Ammon's horn (tissue), 1 donor: Measurements from ENCODE around the gene AEBP1.
A peak's percentile ranks its signal among the peaks of the same experiment; 100 is the strongest.
"Not testable (repeated sequence)": the region's sequence is repeated elsewhere in the genome, so short reads cannot be mapped to it uniquely, and the experiment has no call there.

Source experiments
- DNase-seq: peaks from one replicate; pipeline ENCODE4 v3.0.0-alpha.2; 2016; ENCODE audit warnings: low spot score

Gene AEBP1

DNA sequence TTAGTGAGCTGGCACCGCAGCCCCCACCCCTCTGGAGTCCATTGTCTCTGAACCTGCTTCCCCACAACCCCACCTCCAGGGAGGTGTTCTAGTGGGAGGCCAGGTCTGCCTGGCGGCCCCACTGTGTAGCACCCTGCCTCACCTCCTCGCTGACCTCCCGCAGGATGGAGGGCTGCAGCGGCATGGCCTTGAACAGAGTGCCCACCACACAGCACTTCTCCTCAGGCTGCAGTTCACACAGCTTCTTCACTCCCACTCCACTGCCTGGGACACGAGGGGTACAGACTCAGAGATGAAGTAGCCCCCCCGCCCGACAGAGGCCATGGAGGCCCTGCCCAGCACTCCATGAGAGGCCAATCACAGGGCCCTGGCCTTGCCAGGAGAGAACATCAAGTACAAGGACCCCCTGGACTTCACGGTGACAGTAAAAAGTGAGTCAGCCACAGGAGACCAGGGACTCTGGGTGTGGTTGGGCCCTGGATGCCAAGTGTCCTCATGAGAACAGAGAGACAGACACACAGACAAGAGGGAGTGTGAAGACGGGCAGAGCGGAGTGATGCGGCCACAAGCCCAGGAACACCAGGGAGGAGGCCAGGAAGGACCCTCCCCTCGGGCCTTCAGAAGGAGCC, 13.8 kb downstream of the AEBP1 start:
- no peak for DNase-seq

DNA sequence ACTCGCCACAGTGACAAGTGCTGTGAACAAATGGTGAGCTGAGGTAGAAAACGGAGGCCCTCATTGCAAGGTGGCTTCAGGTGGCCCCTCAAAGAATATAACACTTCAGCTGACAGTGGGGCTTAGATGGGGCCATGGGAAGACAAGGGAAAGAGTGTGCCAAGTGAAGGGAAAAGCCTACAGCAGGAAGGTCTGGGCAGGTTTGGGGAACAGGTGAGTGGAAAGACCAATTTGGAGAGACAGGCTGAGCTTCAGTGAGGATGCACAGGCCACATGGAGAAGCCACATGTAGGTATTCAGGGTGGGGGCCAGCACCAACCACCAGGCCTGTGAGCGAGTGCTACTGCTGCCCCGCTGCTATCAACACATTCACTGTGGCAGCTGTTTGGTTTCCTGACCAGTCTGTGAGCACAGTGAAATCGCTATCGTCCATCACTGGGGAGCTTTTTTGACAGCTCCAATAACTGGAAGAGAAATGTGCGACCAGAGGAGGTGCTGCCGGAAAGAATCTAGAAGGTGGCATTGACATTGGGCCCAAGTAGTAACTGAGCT, 15.8 kb downstream of the AEBP1 start:
- no peak for DNase-seq

DNA sequence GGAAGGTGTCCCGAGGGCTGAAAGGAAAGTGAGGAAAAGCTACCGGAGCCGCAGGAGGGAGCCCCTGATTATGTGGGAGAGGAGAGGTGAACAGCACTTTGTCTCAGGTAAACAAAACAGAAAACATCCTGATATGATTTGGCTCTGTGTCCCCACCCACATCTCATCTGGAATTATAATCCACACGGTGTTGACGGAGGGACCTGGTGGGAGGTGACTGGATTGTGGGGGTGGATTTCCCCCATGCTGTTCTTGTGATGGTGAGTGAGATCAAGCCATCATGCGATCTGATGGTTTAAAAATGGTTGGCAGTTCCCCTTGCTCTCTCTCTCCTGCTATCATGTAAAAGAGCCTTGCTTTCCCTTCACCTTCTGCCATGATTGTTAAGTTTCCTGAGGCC, 16.2 kb downstream of the AEBP1 start:
- no peak for DNase-seq

DNA sequence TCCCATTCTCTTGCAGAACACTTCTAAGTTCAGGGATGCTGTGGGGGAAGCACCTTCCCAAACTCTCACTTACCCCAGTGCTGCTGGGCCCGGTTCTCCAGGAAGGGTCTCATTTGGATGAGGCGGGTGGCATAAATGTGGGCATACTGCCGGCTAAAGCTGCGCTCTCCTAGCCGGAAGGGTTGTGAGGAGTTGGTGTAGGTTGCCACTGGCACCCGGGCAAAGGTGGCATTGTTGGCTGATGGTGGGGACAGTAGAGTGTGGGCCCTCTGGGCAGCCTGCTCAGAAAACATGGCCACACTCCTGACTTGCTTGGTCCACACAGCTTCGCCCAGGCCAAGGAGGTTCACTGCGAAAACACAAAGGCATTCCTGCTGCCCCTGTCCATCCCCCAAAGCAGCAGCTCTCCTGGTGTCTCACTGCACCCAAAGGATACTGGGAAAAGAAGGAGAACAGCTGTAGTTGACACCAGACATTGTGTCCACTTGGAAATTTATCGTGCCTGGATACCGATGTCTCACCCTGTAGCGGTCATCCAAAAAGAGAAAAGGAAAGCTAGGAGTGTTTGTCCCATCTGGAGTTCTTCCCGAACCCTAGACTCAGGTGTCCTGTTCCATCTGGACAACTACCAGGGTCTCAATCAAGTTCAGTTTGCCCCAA, 17.7 kb downstream of the AEBP1 start:
- no peak for DNase-seq

DNA sequence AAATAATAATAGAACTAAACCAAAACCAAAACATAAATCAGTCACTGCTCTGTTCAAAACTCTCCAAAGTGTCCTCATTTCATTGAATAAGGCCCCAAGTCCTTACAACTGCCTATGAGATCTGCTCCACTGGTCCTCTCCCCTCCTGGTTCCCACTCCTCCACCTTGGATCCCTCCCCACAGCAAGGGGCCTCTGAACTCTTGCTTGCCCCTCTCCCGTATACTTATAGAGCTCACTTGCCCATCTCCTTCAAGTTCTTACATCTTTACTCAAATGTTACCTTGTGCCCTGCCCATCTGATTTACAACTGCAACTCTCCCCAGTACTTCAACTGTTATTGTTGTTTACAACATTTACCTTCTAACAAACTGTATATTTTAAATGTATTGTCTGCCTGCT, 18.4 kb downstream of the AEBP1 start:
- DNase-seq, result no peak

DNA sequence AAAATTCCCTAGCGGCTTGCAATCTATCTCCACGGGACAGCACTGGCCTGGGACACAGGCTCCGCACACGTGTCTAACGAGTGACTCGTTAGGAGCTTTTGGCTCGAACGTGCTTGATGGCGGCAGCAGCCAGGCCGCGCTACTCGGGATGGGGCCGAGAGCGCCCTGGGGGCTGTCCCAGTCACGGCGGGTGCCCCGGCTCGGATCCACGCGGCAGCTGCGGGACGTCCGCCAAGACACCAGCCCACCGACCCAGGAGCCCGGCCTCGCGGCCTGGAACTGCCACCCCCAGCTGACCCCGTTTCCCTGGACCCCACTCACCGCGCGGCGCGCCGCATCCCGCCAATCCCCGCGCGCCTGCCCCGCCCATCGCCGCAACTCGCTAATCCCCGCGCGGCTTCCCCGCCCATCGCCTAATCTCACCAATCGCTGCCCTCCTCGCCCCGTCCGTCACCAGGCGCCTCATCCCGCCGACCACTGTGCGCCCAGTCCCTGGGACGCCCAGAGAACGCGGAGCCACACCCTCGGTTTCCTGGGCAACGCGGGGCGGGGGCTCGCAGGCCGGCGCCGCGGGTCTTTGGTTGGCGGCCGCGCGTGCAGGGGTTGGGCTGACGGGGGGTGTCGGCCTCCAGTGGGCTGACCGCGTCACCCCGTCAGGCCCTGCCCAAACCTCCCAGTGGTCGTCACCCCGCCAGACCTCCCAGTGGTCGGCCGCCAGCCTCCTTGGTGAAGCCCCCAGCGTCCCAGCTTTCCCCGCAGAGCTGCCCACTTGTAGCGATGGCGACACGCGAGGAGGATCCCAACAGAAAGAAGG, 19.3 kb downstream of the AEBP1 start, which contains the start of gene POLD2:
POLD2 (minus strand) TSS at position 359 of the 814 bp plus-strand sequence. CDS start 1,495 bp downstream, outside the sequence.
- peak; percentile 99 for DNase-seq

DNA sequence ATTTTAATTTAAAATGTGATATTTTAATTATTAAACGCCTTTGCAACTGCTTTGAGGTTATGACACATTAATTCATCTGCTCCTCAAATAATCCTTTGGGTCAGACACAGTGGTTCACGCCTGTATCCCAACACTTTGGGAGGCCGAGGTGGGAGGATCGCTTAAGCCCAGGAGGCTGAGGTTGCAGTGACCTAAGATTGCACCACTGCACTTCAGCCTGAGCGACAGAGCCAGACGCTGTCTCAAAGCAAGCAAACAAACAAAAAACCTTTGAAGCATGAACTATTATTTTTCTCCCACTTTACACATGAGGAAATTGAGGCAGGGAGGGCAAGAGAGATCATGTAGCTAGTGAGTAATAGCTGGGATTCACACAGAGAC, 20.7 kb downstream of the AEBP1 start:
- DNase-seq, result no peak

DNA sequence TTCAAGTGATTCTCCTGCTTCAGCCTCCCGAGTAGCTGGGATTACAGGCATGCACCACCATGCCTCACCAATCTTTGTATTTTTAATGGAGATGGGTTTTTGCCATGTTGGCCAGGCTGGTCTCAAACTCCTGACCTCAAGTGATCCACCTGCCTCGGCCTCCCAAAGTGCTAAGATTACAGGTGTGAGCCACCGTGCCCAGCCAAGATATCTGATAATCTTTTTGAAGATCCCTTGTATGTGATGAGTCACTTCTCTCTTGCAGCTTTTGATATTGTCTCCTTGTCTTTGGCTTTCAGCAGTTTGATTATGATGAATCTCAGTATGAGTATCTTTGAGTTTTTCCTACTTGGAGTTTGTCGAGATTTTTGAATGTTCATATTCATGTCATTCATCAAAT, 22.4 kb downstream of the AEBP1 start:
- DNase-seq, result not testable (repeated sequence)

DNA sequence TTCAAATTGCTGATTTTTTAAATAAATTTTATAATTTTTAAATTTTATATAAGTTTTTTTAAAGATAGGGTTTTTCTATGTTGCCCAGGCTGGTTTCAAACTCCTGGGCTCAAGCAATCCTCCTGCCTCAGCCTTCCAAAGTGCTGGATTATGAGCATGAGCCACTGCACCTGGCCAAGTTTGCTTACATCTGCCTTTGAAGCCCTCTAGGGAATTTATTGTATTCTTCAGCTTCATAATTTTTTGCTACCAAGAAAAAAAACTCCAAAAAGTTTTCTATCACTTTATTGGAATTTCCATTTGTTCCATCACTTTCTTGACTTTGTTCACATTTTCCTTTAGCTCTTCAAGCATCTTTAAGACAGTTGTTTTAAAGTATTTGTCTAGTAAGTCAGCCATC, 23.0 kb downstream of the AEBP1 start:
- DNase-seq, result no peak

DNA sequence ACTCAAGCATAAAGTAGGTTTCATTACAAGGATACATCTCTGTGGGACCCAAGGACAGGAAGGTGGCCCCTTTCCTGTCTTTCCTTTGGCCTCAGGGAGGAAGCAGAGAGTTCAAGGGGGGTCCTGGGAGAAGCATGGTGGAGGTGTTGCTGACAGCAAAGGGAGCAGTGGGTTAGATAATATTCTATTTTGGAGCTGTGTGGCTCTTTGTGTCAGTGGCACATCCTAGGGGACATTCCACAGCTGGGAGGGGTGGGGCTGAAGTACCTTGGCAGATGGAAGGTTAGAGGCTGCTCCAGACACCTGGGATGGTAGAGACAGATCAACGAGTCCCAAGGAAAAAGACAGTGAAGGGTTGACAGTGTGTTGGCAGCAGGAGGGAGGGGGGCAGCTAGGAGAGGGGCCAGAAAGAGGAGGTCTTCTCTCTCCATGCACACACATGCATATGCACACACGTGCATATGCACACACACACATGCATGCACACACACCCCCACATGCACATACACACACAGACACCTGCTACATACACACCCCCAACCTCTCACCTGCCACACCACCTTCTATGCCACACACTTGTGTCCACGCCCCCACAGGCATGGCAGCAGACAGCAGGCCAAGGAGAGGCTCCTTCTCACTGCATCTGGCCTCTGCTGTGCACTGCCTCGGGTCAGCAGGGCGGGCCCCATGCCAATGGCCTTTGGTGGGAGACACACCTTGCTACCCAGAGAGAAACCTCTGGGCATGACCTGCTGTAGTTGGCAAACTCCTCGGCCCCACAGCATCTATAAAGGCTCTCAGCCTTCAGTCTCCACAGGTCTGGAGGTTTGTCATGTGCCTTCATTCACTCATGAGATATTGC, 24.8 kb downstream of the AEBP1 start:
- DNase-seq, result no peak

DNA sequence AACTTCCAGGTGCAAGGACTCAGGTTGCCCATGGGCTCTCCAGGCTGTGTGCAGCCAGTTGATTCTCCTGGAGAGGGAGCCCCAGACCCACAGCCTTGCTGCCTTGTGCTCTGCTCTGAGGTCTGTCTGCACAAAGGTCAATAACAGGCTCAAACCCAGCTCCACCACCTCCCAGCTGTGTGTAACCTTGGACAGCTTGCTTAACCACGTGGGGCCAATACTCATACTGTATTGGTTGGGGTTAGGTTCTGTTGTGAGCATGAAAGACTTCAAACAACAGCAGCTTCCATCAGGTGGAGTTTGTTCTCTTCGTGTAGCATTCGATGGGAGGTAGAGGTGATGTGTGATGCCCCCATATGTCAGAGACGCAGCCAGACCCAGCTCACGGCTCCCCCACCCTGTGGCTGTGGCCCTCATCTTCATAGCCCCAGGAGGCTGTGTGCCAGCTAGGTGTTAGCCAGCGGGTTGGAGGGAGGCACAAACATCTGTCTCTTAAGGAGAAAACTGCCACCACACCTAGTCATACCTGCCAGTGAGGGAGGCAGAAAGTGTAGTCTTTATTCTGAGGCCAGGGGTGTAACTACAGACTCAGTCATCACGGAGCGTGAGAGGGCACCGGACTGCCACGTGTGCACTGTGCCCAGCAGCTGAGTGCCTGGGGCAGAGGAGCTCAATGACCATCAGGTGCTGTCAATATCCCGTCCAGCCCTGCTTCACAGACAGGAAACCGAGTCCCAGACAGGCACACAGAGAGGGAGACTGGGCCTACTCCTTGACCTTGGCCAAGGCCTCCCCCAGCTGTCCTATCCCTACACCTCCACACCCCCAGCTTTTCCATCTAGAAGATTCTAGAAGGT, 27.3 kb downstream of the AEBP1 start:
- DNase-seq, result no peak

DNA sequence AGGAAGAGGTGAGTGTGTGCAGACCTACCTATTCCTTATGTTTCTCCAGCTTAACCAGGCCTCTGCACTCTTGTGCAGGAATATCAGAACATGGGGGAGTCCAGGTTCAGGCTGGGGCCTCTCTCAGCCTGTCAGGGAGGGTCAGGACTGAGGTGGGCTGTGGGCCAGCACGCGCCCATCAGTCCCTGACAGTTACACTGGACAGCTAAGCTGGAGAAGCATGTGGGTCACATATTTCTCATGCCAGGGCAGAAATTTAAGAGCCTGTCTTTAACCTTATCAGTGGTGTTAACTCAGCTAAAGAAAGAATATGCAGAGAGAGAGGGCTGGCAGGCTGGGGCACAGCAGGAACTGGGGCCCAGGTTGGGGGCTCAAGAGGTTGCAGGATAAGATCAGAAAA, 27.9 kb downstream of the AEBP1 start:
- no peak for DNase-seq

DNA sequence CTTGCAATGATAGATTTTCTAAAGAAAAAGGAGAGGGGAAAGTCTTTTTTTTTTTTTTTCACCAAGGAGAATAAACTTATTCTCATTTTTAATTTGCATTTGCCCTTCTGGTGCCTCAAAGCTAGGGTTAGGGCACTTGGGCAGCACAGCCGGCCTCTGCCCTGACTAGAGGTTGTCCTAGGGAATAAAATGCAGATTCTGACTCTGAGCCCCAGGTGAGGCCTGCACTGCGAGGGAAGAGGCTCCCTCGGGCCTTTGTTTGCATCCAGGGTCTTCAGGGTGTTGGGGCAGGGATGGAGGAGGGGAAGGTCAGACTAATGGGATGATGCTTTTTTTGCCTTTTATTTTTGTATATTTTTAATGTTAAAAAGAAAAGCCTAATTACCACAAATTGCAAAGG, 29.1 kb downstream of the AEBP1 start:
- no peak for DNase-seq

DNA sequence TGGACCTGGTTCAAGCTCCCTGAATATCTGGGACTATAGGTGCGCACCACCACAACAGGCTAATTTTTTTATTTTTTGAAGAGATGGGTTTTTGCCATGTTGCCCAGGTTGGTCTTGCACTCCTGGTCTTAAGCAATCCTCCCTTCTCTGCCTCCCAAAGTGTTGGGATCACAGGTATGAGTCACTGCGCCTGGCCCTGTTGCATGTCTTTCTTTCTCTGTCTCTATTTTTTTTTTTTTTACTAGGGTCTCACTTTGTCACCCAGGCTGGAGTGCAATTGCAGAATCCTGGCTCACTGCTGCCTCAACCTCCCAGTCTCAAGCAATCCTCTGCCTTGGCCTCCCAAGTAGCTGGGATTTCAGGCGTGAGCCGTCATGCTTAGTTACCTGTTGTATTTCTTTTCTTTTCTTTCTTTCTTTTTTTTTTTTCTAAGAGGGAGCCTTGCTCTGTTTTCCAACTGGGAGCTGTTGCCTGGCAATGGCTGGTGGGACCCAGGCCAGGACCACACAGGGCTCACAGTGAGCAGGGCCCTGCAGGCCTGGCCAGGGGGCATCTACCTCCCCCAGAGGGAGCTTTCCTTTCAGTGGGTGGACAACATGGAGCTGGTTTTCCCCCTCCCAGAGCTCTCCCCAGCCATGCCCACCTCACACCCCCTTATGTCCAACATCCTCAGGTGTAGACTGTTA, 30.9 kb downstream of the AEBP1 start:
- no peak for DNase-seq

DNA sequence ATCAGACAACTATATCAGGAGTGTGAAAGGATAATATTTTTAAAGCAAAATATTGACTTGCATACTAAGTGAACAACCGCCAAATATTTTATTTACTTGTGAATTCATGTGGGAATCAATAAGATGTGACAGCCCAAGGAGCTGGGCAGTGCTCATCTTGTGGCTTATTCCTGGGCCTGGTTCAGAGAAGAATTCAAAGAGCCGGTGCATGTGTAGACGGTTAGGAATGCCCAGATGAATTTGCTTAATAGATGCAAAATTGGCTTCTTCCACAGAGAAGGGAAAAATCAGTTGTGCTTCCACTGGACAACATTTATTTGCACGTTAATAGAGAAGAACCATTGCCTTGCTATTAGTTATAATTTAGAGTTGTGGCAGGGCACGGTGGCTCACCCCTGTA, 32.6 kb downstream of the AEBP1 start:
- no peak for DNase-seq

DNA sequence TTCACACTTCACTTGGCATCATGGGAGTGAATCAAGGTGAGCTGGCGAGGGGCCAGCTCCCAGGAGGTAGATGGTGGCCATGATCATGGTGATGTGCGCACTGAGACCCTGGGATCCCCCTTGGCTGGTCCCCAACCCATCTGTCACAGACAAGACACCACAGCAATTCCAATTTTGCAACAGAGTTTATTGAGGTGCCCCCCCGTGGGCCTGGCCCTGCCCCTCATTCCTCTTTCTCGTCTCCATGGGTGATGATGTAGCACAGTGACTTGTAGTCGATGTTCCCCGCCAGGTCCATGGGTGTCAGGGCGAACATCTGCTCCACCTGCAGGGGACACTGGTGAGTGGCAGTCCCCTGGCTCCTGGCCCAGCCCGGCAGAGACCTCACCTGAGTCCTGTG, 34.6 kb downstream of the AEBP1 start:
- no peak for DNase-seq

DNA sequence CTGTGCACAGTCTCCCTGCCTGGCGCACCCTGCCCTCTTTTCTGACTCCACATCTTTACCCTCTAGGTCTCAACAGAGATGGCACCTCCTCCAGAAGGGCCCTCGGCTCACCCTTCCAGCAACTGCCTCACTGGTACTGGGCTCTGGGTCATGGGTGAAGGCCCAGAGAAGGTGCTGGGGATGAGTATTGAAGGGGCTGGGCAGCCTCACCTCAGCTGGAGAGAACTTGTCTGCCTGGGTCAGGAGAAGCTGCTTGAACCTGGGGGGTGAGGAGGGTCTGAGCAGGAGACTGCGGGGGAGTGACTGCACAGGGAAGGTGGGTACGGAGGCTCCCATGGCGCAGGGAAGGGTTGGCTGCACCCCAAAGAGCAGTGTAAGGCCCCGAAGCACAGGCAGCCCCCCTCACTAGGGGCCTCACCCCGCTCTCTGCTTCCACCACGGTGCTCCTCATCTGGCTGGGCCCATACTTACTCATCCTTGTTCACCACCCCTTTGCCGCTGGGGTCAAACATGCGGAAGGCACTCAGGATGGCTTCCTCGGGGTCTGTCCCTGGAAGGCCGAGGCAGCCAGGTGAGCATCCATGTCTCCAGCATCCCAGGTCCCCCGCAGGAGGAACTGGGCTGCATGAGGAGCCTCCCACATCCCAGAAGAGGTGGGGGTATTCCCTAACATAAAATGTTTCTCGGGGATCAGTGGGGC, 35.3 kb downstream of the AEBP1 start:
- DNase-seq, result no peak

DNA sequence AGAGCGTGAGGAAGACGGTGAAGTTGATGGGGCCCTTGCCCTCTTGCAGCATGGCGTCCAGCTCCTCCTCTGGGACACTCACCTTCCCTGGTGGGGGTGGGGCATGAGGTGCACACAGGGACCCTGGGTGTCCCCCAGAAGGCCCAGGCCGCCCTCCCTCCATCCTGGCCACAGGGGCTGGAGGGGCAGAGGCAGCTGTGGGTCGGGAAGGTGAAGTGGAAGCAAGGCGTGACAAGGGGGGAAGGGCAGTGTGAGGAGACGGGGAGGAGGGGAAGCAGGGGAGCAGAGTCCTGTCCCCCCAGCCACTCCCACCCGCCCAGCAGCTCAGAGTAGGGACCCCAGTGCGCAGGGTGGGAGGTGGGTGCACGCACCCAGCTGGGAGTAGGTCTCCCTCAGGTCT, 36.2 kb downstream of the AEBP1 start:
- DNase-seq, result no peak

DNA sequence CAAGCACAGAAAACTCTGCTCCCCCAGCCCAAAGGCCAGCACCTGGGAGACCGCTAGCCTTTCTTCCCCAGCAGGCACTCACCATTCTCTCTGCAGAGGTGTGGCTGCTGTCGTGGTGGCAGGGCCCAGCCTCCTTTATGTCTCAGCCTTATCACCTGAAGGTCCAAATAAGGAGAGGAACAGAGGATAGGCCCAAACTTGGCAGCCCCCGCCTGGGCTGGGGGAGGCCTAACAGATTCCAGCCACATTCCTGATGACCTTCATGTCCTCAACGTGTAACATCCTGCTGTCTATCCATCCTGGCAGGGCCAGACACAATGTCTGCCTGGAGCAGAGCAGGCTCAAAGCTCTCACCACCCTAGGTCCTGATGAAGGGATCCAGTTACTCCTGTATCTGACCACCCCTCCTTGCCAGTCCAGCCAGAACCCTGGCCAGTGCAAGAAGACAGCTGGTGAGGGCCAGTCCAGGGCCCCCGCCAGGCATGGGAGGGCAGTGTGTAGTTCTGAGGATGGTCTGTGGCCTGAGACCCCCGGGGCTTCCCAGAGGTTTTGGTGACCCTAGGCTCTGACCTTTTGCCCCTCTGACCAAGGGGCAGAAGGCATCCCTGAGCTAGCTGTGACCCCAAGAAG, 37.2 kb downstream of the AEBP1 start, which contains the start of gene MYL7:
MYL7 (minus strand) TSS at position 112 of the 630 bp plus-strand sequence; CDS start at position 85, 27 bp downstream.
- no peak for DNase-seq
